Breast epithelium (tissue), 4 donors: ENCODE measurements around the gene PSD2. TPM values are rescaled to one million over a fixed set of nuclear protein-coding genes. Genes with fewer than 3 reads are reported as not detected.

Source experiments
- DNase-seq, 2 donors: peaks; one replicate each; pipeline ENCODE4 v3.0.0-alpha.2; 2019; ENCODE audit warnings: low spot score in 2 of 2
- H3K27ac ChIP-seq, 2 donors: fragments of 200-600 bp; sonication (generic) in 1 of 2; one replicate each; pipeline ENCODE4 v1.5.1; 2016 to 2019; ENCODE audit warnings: mild to moderate bottlenecking in 1 of 2
- H3K27me3 ChIP-seq, 2 donors: fragments of 200-600 bp; sonication (generic) in 1 of 2; one replicate each; pipeline versions ENCODE4 v1.5.1 to v1.6.0; 2017 to 2019; ENCODE audit warnings: control low read depth in 1 of 2, mild to moderate bottlenecking in 1 of 2
- H3K36me3 ChIP-seq: fragments of 200-600 bp; one replicate; pipeline ENCODE4 v1.5.1; 2019
- H3K4me1 ChIP-seq, 2 donors: fragments of 200-600 bp; sonication (generic); one replicate each; pipeline ENCODE4 v1.5.1; 2016 to 2019; ENCODE audit warnings: control low read depth in 1 of 2
- H3K4me3 ChIP-seq, 3 donors: fragments of 200-600 bp; sonication (generic); 1 replicate in 2 of 3; 2 replicates in 1 of 3; pipeline ENCODE4 v1.5.1; 2016 to 2019; ENCODE audit warnings: mild to moderate bottlenecking in 3 of 3, moderate library complexity in 2 of 3
- H3K9me3 ChIP-seq, 2 donors: fragments of 200-600 bp; sonication (generic) in 1 of 2; one replicate each; pipeline ENCODE4 v1.5.1; 2016 to 2019; ENCODE audit warnings: control low read depth in 1 of 2
- CTCF ChIP-seq, 3 donors: fragments of 450-650 bp; IDR thresholded peaks; one replicate each; pipeline ENCODE4 v1.5.1; 2016 to 2017; ENCODE audit warnings: antibody characterized with exemption in 3 of 3, mild to moderate bottlenecking in 3 of 3, moderate library complexity in 3 of 3
- POLR2A ChIP-seq: fragments of 450-650 bp; IDR thresholded peaks from one replicate; pipeline ENCODE4 v1.6.1; 2016; ENCODE audit warnings: antibody characterized with exemption, mild to moderate bottlenecking, moderate library complexity
- POLR2AphosphoS5 ChIP-seq, 3 donors: sonication (generic); formaldehyde crosslinking; IDR thresholded peaks; one replicate each; pipeline ENCODE4 v1.6.1; 2017; ENCODE audit warnings: antibody characterized with exemption in 3 of 3
- intact Hi-C: fragments of 100-400 bp; cut with DNase I; formaldehyde crosslinking; loops from one replicate; pipeline ENCODE4 v1.15.1; 2023; ENCODE audit warnings: low total_unique reads
- total RNA-seq, 3 donors: library from RNA; depleted of rRNA; stranded (reverse); fragments of >200 nt; gene quantifications; one replicate each; pipeline ENCODE4 v1.1.0, GENCODE V29; 2016

Gene PSD2
- total RNA-seq, 3 donors from 2014 or later: 0.66 to 1.8 TPM; not detected in 1

- Histone ChIP-seq H3K9me3 (peaks cover 0 to 5% of the 10 kb centered on the region in 2 donors), H3K36me3 (no peaks in the 10 kb centered on the region), H3K27me3 (no peaks in the 10 kb centered on the region), H3K27ac (no peak overlapping the region), H3K4me3 (no peak overlapping the region), H3K4me1 (no peaks in the 10 kb centered on the region)
- intact Hi-C loops: loop anchor here (10.0 kb wide), 1 partner anchor 762 kb away; no protein-coding TSS in a partner anchor
- DNase-seq: no peak
- TF ChIP-seq POLR2A (no peak), POLR2AphosphoS5 (IDR thresholded peaks at IDR 0.05) (no peak), CTCF (IDR thresholded peaks at IDR 0.05) (no peak)
Measured at GRCh38 chr5:139822553-139823425, 27.2 kb downstream of the PSD2 start.

- DNase-seq: no peak
- H3K4me1 ChIP-seq: no peaks in the 10 kb centered on the region
- no peak overlapping the region for H3K4me3 ChIP-seq
- H3K9me3 ChIP-seq: peaks cover 0 to 5% of the 10 kb centered on the region in 2 donors
- no peaks in the 10 kb centered on the region for H3K36me3 ChIP-seq
- H3K27me3 ChIP-seq: no peaks in the 10 kb centered on the region
- intact Hi-C loops: loop anchor here (10.0 kb wide), 1 partner anchor 761 kb away; no protein-coding TSS in a partner anchor
- H3K27ac ChIP-seq: no peak overlapping the region
- TF ChIP-seq CTCF (IDR thresholded peaks at IDR 0.05) (no peak), POLR2A (no peak), POLR2AphosphoS5 (IDR thresholded peaks at IDR 0.05) (no peak)
Measured at GRCh38 chr5:139823757-139824355, 28.2 kb downstream of the PSD2 start.

GRCh38 chr5:139825690-139826089 lies 30.1 kb downstream of the PSD2 start:
- Histone ChIP-seq H3K4me1 (no peaks in the 10 kb centered on the region), H3K27me3 (no peaks in the 10 kb centered on the region), H3K9me3 (no peaks in the 10 kb centered on the region), H3K4me3 (no peak overlapping the region), H3K27ac (no peak overlapping the region), H3K36me3 (no peaks in the 10 kb centered on the region)
- no peak for TF ChIP-seq CTCF (IDR thresholded peaks at IDR 0.05)
- TF ChIP-seq POLR2A: no peak
- TF ChIP-seq POLR2AphosphoS5 (IDR thresholded peaks at IDR 0.05): no peak
- intact Hi-C loops: loop anchor here (10.0 kb wide), 1 partner anchor 759 kb away; no protein-coding TSS in a partner anchor
- no peak for DNase-seq

GRCh38 chr5:139828207-139828895 lies 32.7 kb downstream of the PSD2 start:
- Histone ChIP-seq H3K36me3 (no peaks in the 10 kb centered on the region), H3K4me3 (no peak overlapping the region), H3K27me3 (no peaks in the 10 kb centered on the region), H3K27ac (peak overlapping the region; percentile 38 to 40), H3K9me3 (no peaks in the 10 kb centered on the region), H3K4me1 (no peaks in the 10 kb centered on the region)
- intact Hi-C loops: loop anchor here (10.0 kb wide), 1 partner anchor 756 kb away; no protein-coding TSS in a partner anchor
- DNase-seq: no peak
- TF ChIP-seq POLR2AphosphoS5 (IDR thresholded peaks at IDR 0.05) (no peak), CTCF (IDR thresholded peaks at IDR 0.05) (no peak), POLR2A (no peak)
